A673 (cell line): ENCODE results near the gene SLC39A13.

Experiments used
- CTCF ChIP-seq: fragments of 300-800, 200-600 bp; sonication (generic); conservative IDR thresholded peaks from 2 replicates; pipeline ENCODE4 v1.5.1; 2017; ENCODE audit warnings: low read depth, mild to moderate bottlenecking, antibody characterized with exemption, low read length, moderate library complexity, mixed read lengths
- EZH2 ChIP-seq: fragments of 200-600 bp; sonication (generic); IDR thresholded peaks from 2 replicates; pipeline ENCODE4 v1.6.1; 2017; ENCODE audit warnings: borderline replicate concordance, low read depth, mild to moderate bottlenecking, mixed read lengths, antibody characterized with exemption, low read length; ENCODE audit not compliant: poor library complexity, severe bottlenecking

- no peak for TF ChIP-seq CTCF
- no peak for TF ChIP-seq EZH2
Measured at GRCh38 chr11:47453365-47453764, 45.0 kb downstream of the SLC39A13 start.
